H1 (cell line): Measurements from ENCODE around the gene KCNQ1OT1.

Source experiments
- ATF3 ChIP-seq: IDR thresholded peaks from 2 replicates; pipeline ENCODE4 v1.6.1; 2011; ENCODE audit warnings: low read depth, mild to moderate bottlenecking, low read length; ENCODE audit not compliant: insufficient read depth
- CHD1 ChIP-seq: IDR thresholded peaks from 2 replicates; pipeline ENCODE4 v1.6.1; 2012; ENCODE audit warnings: low read depth, low read length, improper control_type of control experiment
- CTCF ChIP-seq, 3 experiments: IDR thresholded peaks; 1 replicate in 2 of 3; 2 replicates in 1 of 3; pipeline versions ENCODE4 v1.5.1 to v1.6.1; 2011; ENCODE audit warnings: low read length in 3 of 3, mild to moderate bottlenecking in 3 of 3, inconsistent platforms in 2 of 3, low read depth in 1 of 3, moderate library complexity in 1 of 3; ENCODE audit not compliant: insufficient read depth in 1 of 3; ENCODE audit errors: control extremely low read depth in 1 of 3
- EP300 ChIP-seq, 2 experiments: IDR thresholded peaks; 1 replicate in 1 of 2; 2 replicates in 1 of 2; pipeline ENCODE4 v1.6.1; 2011 to 2012; ENCODE audit warnings: low read depth in 2 of 2, low read length in 2 of 2, mild to moderate bottlenecking in 2 of 2, borderline replicate concordance in 1 of 2, inconsistent platforms in 1 of 2, moderate library complexity in 1 of 2
- GTF2F1 ChIP-seq: IDR thresholded peaks from 2 replicates; pipeline ENCODE4 v1.6.1; 2012; ENCODE audit warnings: low read depth, low read length, improper control_type of control experiment, borderline replicate concordance
- JUN ChIP-seq: IDR thresholded peaks from 2 replicates; pipeline ENCODE4 v1.6.1; 2011; ENCODE audit warnings: low read depth, mild to moderate bottlenecking, improper control_type of control experiment, low read length
- POLR2A ChIP-seq, 2 experiments: IDR thresholded peaks; 1 replicate in 1 of 2; 2 replicates in 1 of 2; pipeline ENCODE4 v1.6.1; 2011; ENCODE audit warnings: low read depth in 2 of 2, low read length in 2 of 2, mild to moderate bottlenecking in 2 of 2; ENCODE audit errors: control extremely low read depth in 1 of 2
- SP1 ChIP-seq: IDR thresholded peaks from 2 replicates; pipeline ENCODE4 v1.6.1; 2011; ENCODE audit warnings: low read depth, low read length
- SRF ChIP-seq: IDR thresholded peaks from 2 replicates; pipeline ENCODE4 v1.6.1; 2011; ENCODE audit warnings: mild to moderate bottlenecking, low read depth, low read length, moderate library complexity
- SUZ12 ChIP-seq: fragments of 200-600 bp; sonication (generic); IDR thresholded peaks from 2 replicates; pipeline ENCODE4 v1.6.1; 2012; ENCODE audit warnings: mild to moderate bottlenecking, inconsistent platforms, low read length, moderate library complexity, mixed read lengths
- TAF1 ChIP-seq: IDR thresholded peaks from 2 replicates; pipeline ENCODE4 v1.6.1; 2011; ENCODE audit warnings: mild to moderate bottlenecking, low read depth, low read length

DNA sequence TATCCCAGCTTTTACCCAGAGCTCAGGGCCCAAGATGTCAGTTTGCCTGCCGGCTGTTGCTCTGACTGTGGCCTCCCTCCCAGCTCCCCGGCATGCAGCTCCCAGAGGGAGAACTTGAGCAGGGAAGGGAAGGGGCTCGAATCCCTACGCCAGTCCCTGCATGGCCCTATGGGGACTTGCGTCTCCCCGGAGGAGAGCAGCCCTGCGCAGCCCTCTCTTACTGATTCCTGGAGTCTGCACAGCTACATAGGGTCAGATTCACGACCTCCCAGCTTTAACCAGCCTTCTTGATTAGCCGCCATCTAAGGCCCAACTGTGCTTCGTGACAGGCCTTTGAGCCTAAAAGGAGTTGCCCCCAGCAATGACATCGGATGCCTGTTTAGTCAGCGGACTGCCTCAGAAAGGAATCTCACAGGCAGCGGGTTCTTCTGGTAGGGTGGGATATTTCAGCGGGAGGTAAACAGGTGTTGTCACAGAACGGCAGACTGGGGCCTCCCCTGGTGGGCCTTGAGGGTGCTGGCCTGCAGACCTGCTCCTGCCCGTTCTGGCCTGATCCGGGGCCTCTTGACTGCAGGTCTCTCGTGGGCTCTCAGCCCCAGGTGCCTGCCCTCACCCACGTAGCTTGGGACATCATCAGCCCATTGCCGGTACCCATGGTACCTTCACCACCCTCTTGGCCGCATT, 43.8 kb upstream of the KCNQ1OT1 start:
- no peak for TF ChIP-seq CHD1
- TF ChIP-seq SUZ12: no peak
- TF ChIP-seq GTF2F1: no peak
- no peak for TF ChIP-seq CTCF (IDR thresholded peaks at IDR 0.05; ENCODE audit: control extremely low read depth in 1 of 3, insufficient read depth in 1 of 3, low read depth in 1 of 3, low read length in 3 of 3)
- no peak for TF ChIP-seq POLR2A (IDR thresholded peaks at IDR 0.05; ENCODE audit: control extremely low read depth in 1 of 2, low read depth in 2 of 2, low read length in 2 of 2)
- TF ChIP-seq JUN: no peak
- no peak for TF ChIP-seq TAF1
- TF ChIP-seq SRF: no peak
- TF ChIP-seq SP1: no peak
- no peak for TF ChIP-seq EP300 (IDR thresholded peaks at IDR 0.05; ENCODE audit: borderline replicate concordance in 1 of 2, low read depth in 2 of 2, low read length in 2 of 2)
- no peak for TF ChIP-seq ATF3
